K562 (cell line): ENCODE data around the gene GUCA2B. TPM values are rescaled to one million over a fixed set of nuclear protein-coding genes. Genes with fewer than 3 reads are reported as not detected.

Experiments
- C11orf30 ChIP-seq: fragments of 450-650 bp; IDR thresholded peaks from 2 replicates; pipeline ENCODE4 v1.6.1; 2016; ENCODE audit warnings: low read depth, mild to moderate bottlenecking
- CEBPZ ChIP-seq: fragments of 150-350 bp; IDR thresholded peaks from 2 replicates; pipeline ENCODE4 v1.6.1; 2014; ENCODE audit warnings: low read depth, mild to moderate bottlenecking, low read length, borderline replicate concordance
- ELF2 ChIP-seq: fragments of 250-450 bp; sonication (Bioruptor Pico); IDR thresholded peaks from 2 replicates; pipeline ENCODE4 v1.5.0; 2021; ENCODE audit warnings: mild to moderate bottlenecking
- LARP7 ChIP-seq: fragments of 450-650 bp; IDR thresholded peaks from 2 replicates; pipeline ENCODE4 v1.6.1; 2016
- MAFG ChIP-seq: fragments of 450-650 bp; conservative IDR thresholded peaks from 2 replicates; pipeline ENCODE4 v1.6.1; 2016; ENCODE audit warnings: missing genetic modification characterization, missing compliant biosample characterization
- PBX2 ChIP-seq, 2 experiments: IDR thresholded peaks in 1 of 2; conservative IDR thresholded peaks in 1 of 2; 2 replicates each; pipeline ENCODE4 v1.6.1; 2016; ENCODE audit warnings: low read depth in 2 of 2, mild to moderate bottlenecking in 1 of 2, missing compliant biosample characterization in 1 of 2, missing genetic modification characterization in 1 of 2, moderate library complexity in 1 of 2
- PHF8 ChIP-seq: fragments of 200-600 bp; sonication (generic); IDR thresholded peaks from 2 replicates; pipeline ENCODE4 v1.6.1; 2012; ENCODE audit warnings: mixed run types, mild to moderate bottlenecking, inconsistent platforms, low read length, moderate library complexity, borderline replicate concordance
- RFX5 ChIP-seq: IDR thresholded peaks from 2 replicates; pipeline ENCODE4 v1.6.1; 2011; ENCODE audit warnings: low read depth, mild to moderate bottlenecking, improper control_type of control experiment, low read length
- RREB1 ChIP-seq: fragments of 250-450 bp; sonication (Bioruptor Pico); IDR thresholded peaks from 2 replicates; pipeline ENCODE4 v1.4.0; 2020
- SMARCB1 ChIP-seq: IDR thresholded peaks from 2 replicates; pipeline ENCODE4 v1.6.1; 2011; ENCODE audit warnings: improper control_type of control experiment, low read depth; ENCODE audit not compliant: insufficient read length
- SOX6 ChIP-seq: fragments of 450-650 bp; IDR thresholded peaks from 2 replicates; pipeline ENCODE4 v1.6.1; 2014; ENCODE audit warnings: mild to moderate bottlenecking
- TRIM24 ChIP-seq, 2 experiments: fragments of 450-650 bp; IDR thresholded peaks; 2 replicates each; pipeline ENCODE4 v1.6.1; 2016
- ZNF316 ChIP-seq: fragments of 450-650 bp; IDR thresholded peaks from 2 replicates; pipeline ENCODE4 v1.6.1; 2016
- ZNF740 ChIP-seq, 3 experiments: fragments of 200-800 bp in 1 of 3; sonication (Bioruptor generic) in 1 of 3; sonication (generic) in 1 of 3; formaldehyde crosslinking in 1 of 3; IDR thresholded peaks; 2 replicates each; pipeline versions ENCODE4 v1.6.1 to v1.8.0; 2016 to 2022; ENCODE audit warnings: mild to moderate bottlenecking in 2 of 3, missing compliant biosample characterization in 2 of 3, missing genetic modification characterization in 2 of 3, missing genetic modification reagents in 1 of 3
- polyA plus RNA-seq, 8 experiments: library from polyadenylated mRNA; depleted of rRNA in 4 of 8; stranded (reverse) in 5 of 8; unstranded in 3 of 8; fragments of >200 nt; fragmentation: Nextera tagmentation in 2 of 8; fragmentation: Illumina TruSeq in 1 of 8; extraction: Ambion mirVana in 2 of 8; extraction: Trizol in 1 of 8; gene quantifications; 2 replicates each; pipeline versions ENCODE4 v1.2.1 to v1.2.3, GENCODE V29; 2011 to 2014; ENCODE audit warnings: inconsistent platforms in 1 of 8, missing spikeins in 1 of 8
- total RNA-seq, 7 experiments: library from RNA; depleted of rRNA in 6 of 7; stranded (reverse); fragments of >200 nt in 6 of 7; fragmentation: Illumina TruSeq in 2 of 7; extraction: Trizol in 2 of 7; gene quantifications; 2 replicates each; pipeline versions ENCODE4 v1.2.1 to v1.2.3, GENCODE V29; 2011 to 2021; ENCODE audit warnings: low replicate concordance in 1 of 7

Gene GUCA2B
- total and polyA plus RNA-seq, 9 of the 15 experiments (the other 6 are each of a cell fraction or from before 2014, with no cell fraction given) = not detected

GRCh38 chr1:42178249-42178648 lies 25.0 kb downstream of the GUCA2B start (continued):
- no peak for TF ChIP-seq RREB1 (CRISPR knock-in tag)
- TF ChIP-seq SMARCB1 = no peak
- 0 out of 2 replicates have a peak, but pooled peaks have one; percentile 18 for TF ChIP-seq SOX6
- no peak for TF ChIP-seq PBX2 (CRISPR knock-in tag; IDR thresholded peaks at IDR 0.05; ENCODE audit: low read depth)
- TF ChIP-seq PBX2 (tag; conservative IDR thresholded peaks at IDR 0.05; ENCODE audit: low read depth) = no peak
- no peak for TF ChIP-seq RFX5
- TF ChIP-seq ZNF316 = peak; percentile 75
- no peak for TF ChIP-seq CEBPZ
- TF ChIP-seq LARP7 = no peak
- TF ChIP-seq C11orf30 = peak; percentile 75; the same call in 1 of the 2 replicates
- no peak for TF ChIP-seq TRIM24 (IDR thresholded peaks at IDR 0.05)
- TF ChIP-seq PHF8 = no peak
- TF ChIP-seq ELF2 = no peak
- peak; percentile 62 for TF ChIP-seq MAFG (tag)
- no peak for TF ChIP-seq ZNF740 (CRISPR knock-in tag; IDR thresholded peaks at IDR 0.05)
- no peak for TF ChIP-seq ZNF740 (tag; IDR thresholded peaks at IDR 0.05)
